ENCODE data around the gene UBFD1.

- TF ChIP-seq KDM1A (IDR thresholded peaks at IDR 0.05; ENCODE audit: borderline replicate concordance, low read length) (no peak), POLR2AphosphoS5 (IDR thresholded peaks at IDR 0.05; ENCODE audit: low read depth, low read length) (no peak), SRF (IDR thresholded peaks at IDR 0.05; ENCODE audit: low read depth, low read length) (no peak), JUN (IDR thresholded peaks at IDR 0.05; ENCODE audit: low read depth, low read length) (no peak), SUZ12 (IDR thresholded peaks at IDR 0.05; ENCODE audit: low read length) (no peak), POLR2A (IDR thresholded peaks at IDR 0.05; ENCODE audit: control extremely low read depth in 1 of 2, low read depth in 2 of 2, low read length in 2 of 2) (no peak), MAFK (IDR thresholded peaks at IDR 0.05; ENCODE audit: low read depth, low read length) (no peak), NRF1 (IDR thresholded peaks at IDR 0.05; ENCODE audit: low read depth, low read length) (no peak), CTCF (IDR thresholded peaks at IDR 0.05; ENCODE audit: control extremely low read depth in 1 of 3, insufficient read depth in 1 of 3, low read depth in 1 of 3, low read length in 3 of 3) (no peak), SP2 (IDR thresholded peaks at IDR 0.05; ENCODE audit: low read length) (no peak), USF2 (IDR thresholded peaks at IDR 0.05; ENCODE audit: low read length) (no peak), TAF1 (IDR thresholded peaks at IDR 0.05; ENCODE audit: low read depth, low read length) (no peak), EP300 (IDR thresholded peaks at IDR 0.05; ENCODE audit: borderline replicate concordance in 1 of 2, low read depth in 2 of 2, low read length in 2 of 2) (no peak)
These were observed 50.7 kb downstream of the UBFD1 start for GRCh38 chr16:23608194-23608593.

All from H1 (cell line).